SU-DHL-6 (cell line): Measurements from ENCODE around the gene CLSTN2.

Experiments
- EZH2phosphoT487 ChIP-seq: fragments of 200-600 bp; sonication (generic), shearing (Covaris generic); conservative IDR thresholded peaks from 2 replicates; pipeline ENCODE4 v1.6.1; 2018; ENCODE audit warnings: mild to moderate bottlenecking, antibody characterized with exemption, low read length, moderate library complexity, mixed read lengths
- TF ChIP-seq, protein P1 (sequence below): fragments of 200-600 bp; sonication (generic); IDR thresholded peaks from one replicate; pipeline ENCODE4 v1.5.1; 2017; ENCODE audit warnings: antibody characterized with exemption, mild to moderate bottlenecking, low read length, moderate library complexity; ENCODE audit not compliant: insufficient read depth, poor library complexity, severe bottlenecking

DNA sequence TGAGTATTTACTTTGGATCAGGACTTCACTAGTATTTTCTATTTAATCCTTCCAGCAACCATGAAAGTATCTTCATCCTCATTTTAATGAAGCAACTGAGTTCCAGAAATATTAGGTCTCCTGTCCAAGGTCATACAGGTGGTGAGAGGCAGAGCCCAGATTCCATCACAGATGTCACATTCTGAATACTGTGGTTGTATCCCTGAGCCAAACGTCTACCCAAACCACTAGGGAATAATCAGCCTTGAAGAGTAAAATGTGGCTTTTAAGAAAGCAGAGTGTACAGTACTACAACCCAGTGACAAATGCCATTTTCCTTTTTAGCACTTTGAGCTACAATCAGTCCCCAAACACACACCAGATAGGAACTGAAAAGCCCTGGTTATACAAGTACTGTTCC is 649.6 kb downstream of the CLSTN2 start:
- TF ChIP-seq, protein P1, sequence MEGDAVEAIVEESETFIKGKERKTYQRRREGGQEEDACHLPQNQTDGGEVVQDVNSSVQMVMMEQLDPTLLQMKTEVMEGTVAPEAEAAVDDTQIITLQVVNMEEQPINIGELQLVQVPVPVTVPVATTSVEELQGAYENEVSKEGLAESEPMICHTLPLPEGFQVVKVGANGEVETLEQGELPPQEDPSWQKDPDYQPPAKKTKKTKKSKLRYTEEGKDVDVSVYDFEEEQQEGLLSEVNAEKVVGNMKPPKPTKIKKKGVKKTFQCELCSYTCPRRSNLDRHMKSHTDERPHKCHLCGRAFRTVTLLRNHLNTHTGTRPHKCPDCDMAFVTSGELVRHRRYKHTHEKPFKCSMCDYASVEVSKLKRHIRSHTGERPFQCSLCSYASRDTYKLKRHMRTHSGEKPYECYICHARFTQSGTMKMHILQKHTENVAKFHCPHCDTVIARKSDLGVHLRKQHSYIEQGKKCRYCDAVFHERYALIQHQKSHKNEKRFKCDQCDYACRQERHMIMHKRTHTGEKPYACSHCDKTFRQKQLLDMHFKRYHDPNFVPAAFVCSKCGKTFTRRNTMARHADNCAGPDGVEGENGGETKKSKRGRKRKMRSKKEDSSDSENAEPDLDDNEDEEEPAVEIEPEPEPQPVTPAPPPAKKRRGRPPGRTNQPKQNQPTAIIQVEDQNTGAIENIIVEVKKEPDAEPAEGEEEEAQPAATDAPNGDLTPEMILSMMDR: no peak
- no peak for TF ChIP-seq EZH2phosphoT487
